HG02884 (cell line): ENCODE results near the gene BRIP1.
"Not testable (repeated sequence)": the region's sequence is repeated elsewhere in the genome, so short reads cannot be mapped to it uniquely, and the experiment has no call there.

Source experiments
- ATAC-seq: cut with Tn5 transposase; IDR thresholded peaks from one replicate; pipeline ENCODE4 v1.9.1; 2021; ENCODE audit warnings: mild to moderate bottlenecking, moderate library complexity; ENCODE audit not compliant: unreplicated experiment

BRIP1 gene

DNA sequence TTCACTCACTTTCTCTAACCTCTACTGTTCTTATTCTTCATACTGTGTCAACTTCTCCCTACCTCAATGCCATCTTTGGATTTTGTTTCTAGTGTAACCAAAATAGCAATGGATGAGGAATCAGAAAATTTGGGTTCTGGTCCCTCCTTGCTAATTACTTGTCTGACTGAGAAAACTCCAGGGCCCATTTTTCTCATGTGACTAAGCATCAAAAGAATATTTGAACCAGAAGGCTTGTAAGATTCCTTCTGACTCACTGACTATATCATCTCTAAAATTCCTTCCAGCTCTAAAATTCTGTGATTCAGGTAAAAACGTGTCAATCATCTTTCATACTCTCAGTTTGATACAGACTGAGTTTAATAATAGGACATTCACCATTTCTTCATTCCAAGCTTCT is 57.9 kb downstream of the BRIP1 start:
- no peak for ATAC-seq

DNA sequence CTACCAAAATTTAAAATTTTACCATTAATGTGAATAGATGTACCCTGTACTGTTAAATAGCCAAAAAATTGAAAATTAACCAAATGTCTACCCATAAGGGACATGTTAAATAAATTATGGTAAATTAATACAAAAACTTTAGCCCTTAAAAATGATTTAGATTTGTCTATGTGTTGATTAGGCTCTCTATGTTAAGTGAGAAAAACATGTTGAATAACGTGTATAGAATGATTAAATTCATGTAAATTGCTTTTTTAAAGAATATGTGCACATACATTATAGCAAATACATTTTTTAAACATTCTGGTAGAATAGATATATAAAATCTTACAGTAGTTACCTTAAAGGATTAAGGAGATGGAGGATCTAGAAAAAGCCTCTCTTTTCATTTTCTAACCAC is 59.5 kb downstream of the BRIP1 start:
- no peak for ATAC-seq

DNA sequence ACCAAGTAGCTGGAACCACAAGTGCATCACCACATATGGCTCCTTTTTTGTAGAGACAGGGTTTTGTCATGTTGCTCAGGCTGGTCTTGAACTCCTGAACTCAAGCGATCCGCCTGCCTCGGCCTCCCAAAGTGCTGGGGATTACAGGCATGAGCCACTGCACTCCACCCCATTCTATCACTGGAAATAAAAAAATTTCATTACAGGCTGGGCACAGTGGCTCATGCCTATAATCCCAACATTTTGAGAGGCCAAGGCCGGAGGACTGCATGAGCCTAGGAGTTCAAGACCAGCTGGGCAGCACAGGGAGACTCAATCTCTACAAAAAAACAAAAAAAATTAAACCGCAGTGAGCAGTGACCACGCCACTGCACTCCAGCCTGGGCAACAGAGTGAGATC is 60.1 kb downstream of the BRIP1 start:
- ATAC-seq: no peak

DNA sequence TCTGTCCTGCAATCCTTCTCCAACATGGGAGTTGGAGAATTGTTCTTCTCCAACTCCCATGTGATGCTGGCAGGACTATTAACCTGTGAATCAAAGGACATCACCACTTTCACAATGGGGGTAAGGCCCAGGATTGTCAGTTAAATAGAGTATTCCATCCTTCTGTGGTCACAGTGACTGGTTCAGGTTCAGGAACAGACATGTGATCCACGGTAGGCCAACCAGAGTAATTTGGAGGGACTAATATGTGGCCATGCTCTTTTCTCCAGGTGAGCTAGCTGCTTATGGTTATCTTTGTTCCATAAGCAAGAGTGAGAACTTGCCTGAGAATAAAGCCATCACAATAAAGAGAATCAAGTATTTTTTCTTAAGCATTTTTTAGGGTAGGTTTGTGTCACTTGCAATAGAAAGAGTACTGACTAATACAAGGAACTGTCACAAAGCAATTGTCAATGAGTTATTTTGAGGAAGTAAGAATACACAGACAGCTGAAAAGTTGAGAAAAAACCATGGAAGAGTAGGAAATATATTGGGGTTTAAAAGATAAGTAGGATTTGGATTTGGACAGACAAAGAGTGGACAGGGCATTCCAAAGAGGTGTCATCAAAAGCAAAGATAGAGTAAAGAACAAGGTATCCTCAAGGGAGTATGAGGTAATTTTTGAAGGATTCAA is 63.4 kb downstream of the BRIP1 start:
- ATAC-seq: no peak

DNA sequence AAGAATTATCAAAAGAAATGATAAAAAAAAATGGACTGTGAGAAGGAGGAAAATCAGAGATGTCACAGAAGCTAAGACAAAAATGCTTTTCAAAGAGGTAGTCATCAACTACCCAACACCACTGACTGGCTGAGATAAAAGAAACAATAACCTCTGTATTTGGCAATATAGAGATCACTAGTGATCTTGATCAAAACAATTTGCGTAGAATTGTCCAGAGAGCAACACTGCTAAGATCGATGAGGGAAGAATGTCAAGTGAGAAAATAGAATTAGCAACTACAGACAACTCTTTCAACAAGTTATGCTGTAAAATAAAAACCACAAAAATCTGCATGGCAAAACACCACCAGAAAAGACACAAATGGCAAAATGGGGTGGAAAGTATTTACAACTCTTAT is 66.0 kb downstream of the BRIP1 start:
- no peak for ATAC-seq

DNA sequence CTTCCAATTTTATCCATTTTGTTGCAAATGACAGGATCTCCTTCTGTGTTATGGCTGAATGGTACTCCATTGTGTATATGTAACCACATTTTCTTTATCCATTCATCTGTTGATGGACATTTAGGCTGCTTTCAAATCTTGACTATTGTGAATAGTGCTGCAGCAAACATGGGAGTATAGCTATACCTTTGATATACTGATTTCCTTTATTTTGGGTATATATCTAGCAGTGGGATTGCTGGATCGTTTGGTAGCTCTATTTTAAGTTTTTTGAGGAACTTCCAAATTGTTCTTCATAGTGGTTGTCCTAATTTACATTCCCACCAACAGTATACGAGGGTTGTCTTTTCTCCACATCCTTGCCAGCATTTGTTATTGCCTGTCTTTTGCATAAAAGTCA is 67.8 kb downstream of the BRIP1 start:
- no peak for ATAC-seq

DNA sequence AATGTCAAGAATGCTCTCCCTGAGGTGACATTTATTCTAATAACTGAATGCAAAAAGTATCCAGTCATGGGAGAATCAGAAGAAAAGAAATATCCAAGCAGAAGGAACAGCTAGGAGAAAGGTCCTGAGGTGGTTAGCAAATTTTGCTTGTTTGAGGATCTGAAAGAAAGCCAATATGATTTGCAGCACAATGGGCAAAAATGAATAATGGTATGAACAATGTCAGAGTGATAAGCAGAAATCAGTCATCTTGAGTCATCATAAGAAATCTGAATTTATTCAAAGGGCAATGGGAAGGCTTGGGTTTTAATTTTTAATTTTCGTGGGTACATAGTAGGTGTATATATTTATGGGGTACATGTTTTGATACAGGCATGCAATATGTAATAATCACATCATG is 68.5 kb downstream of the BRIP1 start:
- ATAC-seq: no peak

DNA sequence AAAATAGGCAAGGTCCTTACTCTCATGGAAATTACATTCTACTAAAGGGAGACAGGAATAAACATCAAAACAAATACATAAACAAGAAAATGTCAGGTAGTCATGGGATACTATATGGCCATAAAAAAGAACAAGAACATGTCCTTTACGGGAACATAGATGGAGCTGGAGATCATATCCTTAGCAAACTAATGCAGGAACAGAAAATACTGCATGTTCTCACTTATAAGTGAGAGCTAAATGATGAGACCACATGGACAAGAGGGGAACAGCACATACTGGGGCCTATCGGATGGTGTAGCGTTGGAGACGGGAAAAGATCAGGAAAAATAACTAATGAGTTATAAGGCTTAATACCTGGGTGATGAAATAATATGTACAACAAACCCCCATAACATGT is 69.1 kb downstream of the BRIP1 start:
- ATAC-seq: no peak

DNA sequence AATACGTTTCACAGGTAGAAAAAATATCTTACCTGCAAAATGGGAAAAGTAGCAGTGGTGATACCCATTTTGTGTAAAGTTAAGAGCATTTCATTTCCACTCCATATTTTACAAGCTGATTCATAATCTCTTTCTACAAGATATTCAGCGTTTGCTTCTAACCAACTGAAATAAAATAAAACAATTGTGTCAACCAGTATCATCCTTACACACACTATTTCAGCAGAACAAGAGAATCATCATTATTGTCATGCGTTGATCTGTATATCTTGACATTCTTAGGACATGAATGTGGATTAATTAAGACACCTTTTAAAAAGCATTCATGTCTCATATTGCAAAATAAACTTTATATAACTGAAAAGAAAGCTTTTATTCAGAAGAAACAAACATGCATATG is 69.8 kb downstream of the BRIP1 start:
- ATAC-seq: no peak

DNA sequence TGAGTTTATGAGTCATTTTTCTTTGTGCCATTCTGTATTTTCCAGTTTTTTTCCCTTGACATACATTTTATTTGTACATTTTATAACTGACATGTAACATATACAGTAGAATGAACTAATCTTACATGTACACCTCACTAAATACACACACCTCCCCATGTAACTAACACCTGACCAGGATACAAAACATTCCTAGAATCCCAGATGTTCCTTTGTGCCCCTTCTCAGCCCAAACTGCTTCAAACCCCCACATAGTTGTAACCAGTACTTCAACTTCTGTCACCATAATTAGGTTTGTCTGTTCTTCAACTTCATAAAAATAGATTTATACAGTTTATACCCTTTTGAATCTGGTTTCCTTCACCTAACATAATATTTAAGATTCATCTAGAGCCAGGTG is 73.5 kb downstream of the BRIP1 start:
- ATAC-seq: no peak

DNA sequence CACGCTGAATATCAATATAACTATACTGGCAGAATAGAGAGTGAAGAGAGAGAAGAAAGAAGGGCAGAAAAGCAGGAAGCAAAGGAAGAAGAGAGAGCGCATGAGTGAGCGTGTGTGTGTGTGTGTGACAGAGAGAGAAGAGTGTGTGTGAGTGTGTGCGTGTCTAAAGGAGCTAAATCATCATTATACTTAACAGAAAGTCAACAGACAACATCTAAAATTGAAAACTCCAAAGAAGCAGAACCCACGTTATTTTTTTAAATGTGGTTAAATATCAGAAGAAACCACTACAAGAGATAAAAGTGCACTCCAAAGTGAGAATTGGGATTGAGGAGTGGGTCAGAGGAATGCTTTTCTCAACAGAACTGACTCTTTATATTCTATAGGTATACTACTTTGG is 77.2 kb downstream of the BRIP1 start:
- ATAC-seq: no peak

DNA sequence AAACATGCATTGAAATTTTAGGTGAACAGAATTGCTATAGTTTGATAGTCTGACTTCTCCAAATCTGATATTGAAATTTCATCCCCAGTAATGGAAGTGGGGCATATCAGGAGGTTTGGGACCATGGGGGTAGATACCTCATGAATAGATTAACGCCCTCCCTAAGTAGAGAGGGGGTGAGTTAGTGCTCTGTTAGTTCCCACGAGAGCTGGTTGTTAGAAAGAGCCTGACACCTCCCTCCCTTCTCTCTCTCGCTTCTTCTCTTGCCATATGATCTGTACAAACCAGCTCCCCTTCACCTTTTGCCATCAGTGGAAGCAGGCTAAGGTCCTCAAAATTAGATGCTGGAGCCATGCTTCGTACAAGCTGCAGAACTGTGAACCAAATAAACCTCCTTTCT is 78.8 kb downstream of the BRIP1 start:
- ATAC-seq: peak; percentile 19

DNA sequence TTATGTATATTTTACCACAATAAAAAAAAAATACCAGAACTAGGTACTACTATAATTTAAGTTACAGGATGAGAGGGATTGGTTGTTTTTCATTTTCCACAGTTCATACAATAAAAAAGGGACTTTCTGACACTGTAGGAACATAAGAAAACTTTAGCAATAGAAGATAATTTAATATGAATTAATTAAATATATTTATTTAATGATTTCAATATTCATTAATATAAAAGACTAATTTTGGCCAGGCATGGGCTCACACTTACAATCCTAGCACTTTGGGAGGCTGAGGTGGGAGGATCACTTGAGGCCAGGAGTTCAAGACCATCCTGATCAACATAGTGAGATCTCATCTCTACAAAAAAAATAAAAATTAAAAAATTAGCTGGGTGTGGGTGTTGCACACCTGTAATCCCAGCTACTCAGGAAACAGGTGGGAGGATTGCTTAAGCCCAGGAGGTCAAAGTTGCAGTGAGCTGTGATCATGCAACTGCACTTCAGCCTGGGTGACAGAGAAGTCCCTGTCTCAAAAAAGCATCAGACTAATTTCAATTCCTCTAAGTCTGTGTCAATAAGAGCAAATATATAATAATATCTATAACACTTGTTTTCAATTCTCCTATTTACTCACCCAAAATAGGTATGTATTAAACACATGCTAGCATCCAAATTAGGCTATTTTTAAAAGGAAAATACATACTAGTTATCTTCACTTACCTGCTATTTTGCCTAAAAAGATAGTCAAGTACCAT is 79.6 kb downstream of the BRIP1 start:
- ATAC-seq: peak; percentile 64

DNA sequence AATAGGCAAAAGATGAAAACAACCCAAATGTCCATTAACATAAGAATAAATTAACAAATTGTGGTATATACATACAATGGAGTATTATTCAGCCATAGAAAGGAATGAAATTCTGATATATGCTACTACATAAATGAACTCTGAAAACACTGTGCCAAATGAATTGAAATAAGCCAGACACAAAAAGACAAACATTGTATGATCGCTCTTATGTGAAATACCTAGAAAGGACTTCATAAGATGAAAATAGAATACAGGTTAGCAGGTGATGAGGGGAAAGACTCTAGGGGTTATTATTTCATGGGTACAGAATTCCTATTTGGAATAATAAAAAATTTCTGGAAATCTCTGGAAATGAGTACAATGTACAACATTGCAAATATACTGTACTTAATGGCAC is 80.2 kb downstream of the BRIP1 start:
- ATAC-seq: no peak

DNA sequence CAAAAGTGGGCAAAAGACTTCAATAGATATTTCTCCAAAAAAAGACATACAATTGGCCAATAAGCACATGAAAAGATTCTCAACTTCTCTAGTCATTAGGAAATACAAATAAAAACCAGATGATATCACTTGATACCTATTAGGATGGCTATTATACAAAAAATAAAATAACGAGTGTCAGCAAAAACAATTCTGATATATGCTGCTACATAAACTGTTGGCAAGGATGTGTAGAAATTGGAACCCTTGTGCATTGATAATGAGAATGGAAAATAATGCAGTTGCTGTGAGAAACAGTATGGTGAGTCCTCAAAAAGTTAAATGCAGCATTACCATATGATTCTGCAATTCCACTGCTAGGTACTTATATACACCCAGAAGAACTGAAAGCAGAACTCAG is 80.6 kb downstream of the BRIP1 start:
- no peak for ATAC-seq

DNA sequence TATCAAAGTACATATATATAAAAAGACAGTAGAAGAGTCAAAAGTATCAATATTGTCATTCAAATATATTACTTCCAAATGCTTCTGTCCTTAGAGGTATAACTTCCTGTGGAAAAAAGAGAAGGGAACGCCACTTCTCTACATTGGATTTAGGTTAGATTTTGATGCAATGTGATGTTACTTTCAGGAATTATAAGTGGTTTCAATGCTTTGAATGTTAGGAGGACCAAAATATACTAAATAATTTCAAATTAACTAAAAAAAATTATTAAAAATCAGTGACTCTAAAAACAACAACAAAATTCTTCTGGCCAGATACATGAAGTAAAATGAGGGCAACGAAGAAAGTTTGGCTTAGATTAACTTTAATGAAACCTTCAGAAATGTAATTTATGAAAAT is 88.0 kb downstream of the BRIP1 start:
- ATAC-seq: no peak

DNA sequence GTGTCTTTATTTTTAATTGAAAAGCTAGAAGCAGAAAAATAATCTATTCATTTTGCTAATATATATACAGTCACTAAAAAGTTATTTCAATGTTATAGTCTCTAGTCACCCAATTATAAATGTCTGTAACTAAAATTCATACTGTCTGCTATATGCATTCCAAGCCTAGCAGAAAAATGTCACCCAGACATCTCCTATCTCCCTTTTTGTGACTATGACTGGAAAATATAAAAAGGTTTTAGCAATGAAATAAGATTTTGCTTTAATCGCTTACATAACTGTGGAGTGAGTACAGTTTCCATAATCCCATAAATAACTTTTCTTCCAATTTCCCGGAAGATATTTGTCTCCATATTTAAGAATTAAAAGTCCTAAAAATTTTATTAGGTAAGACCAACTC is 88.6 kb downstream of the BRIP1 start:
- no peak for ATAC-seq

DNA sequence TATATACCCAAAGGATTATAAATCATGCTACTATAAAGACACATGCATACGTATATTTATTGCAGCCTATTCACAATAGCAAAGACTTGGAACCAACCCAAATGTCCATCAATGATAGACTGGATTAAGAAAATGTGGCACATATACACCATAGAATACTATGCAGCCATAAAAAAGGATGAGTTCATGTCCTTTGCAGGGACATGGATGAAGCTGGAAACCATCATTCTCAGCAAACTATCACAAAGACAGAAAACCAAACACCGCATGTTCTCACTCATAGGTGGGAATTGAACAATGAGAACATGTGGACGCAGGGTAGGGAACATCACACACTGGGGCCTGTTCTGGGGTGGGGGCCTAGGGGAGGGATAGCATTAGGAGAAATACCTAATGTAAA is 89.2 kb downstream of the BRIP1 start:
- not testable (repeated sequence) for ATAC-seq

DNA sequence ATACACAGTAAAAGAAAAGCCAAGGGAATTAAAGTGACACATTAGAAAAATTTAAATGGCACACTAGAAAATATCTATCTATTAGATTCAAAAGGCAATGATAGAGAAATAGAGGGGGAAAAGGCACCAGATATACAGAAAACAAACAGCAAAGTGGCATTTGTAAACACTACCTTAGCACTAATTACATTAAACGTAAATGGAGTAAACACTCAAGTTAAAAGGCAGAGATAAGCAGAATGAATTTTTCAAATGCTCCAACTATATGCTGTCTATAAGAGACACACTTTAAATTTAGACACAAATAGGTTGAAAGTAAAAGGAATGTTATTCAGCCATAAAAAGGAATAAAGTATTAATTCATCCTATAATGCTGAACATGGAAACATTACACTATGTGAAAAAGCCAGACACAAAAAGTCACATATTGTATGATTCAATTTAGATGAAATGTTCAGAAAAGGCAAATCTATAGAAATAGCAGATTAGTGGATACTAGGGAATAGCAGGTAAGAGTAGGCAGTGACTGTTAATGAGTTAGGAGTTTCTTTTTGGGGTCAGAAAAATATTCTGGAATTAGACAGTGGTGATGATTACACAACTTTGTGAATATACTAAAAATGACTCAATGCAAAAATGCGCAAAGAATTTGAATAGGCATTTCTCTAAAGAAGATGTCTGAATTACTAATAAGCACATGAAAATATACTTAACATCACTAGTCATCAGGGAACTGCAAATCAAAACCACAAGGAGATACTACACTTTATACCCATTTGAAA is 92.4 kb downstream of the BRIP1 start:
- no peak for ATAC-seq

DNA sequence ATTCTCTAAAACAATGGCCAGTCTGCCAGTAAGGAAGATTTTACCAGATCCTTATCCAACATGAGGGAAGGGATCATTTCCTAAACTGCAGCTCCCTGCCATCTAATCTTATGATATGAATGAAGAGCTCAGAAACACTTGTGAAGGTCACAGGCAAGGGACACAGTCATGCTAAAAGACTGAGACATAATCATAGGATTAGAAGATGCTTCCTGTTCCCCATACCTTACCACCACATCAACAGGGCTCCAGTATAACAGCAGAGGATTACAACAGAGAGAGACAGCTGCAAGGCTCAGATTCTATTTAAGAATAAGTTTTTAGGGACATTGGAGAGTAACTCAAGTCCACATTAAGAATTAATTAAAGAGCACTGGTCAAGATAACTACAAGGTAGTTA is 93.3 kb downstream of the BRIP1 start:
- no peak for ATAC-seq

DNA sequence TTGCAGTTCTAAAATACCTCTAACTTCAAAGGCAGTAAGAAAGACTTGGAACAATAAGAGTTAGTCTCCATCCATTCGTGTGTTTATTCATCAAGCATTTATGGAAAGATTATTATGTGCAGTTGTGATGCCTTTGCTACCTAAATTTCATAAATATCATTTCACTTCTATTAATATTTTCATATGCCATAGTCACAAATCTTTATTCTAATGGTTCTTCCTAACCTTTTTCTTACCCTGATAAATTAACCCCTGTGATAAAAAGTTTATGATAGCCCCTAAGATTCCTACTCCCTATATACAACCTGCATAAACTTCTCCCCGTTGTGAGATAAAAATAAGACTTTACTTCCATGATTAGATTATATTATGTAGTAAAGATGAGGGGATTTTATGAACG is 94.9 kb downstream of the BRIP1 start:
- ATAC-seq: no peak

DNA sequence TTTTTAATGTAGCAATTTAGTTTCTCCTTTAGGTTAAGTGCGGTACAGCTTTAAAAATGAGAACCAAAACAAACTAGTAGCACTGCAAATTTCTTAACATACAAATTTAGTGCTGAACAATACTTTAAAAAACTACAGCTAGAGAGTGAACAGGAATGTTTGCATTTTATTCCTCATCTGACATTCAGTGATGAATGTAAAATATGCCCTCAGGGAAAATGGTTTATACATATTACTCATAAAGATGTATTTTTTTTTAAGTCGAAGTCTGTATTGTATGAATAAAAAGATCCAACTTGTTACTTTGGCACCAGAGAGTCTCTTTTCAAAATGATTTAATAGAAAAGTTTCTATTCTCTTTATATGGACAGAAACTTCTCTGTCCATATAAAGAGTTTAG is 96.8 kb downstream of the BRIP1 start:
- no peak for ATAC-seq
